ENCODE measurements around the gene IGFBP7. TPM values are rescaled to one million over a fixed set of nuclear protein-coding genes. Genes with fewer than 3 reads are reported as not detected.

IGFBP7 gene
- total RNA-seq, 1 experiment from 2014 or later = 1,275 TPM

- no peak for DNase-seq (ENCODE audit: low read depth)
These were observed 28.2 kb downstream of the IGFBP7 start for GRCh38 chr4:57081651-57082621.

GRCh38 chr4:57080781-57081650 lies 29.2 kb downstream of the IGFBP7 start:
- in situ Hi-C loops (cut with HindIII; ENCODE audit: low pct_unique_long_range_greater_than_20kb, low sequenced_read_pairs) = no loop called here
- peak; percentile 93 for DNase-seq (ENCODE audit: low read depth)

More at GRCh38 chr4:57081651-57082621, 28.2 kb downstream of the IGFBP7 start:
- in situ Hi-C loops (cut with HindIII; ENCODE audit: low pct_unique_long_range_greater_than_20kb, low sequenced_read_pairs) = no loop called here

- peak; percentile 93 for DNase-seq (ENCODE audit: low read depth)
- in situ Hi-C loops (cut with HindIII; ENCODE audit: low pct_unique_long_range_greater_than_20kb, low sequenced_read_pairs) = no loop called here
These were observed 31.3 kb downstream of the IGFBP7 start for GRCh38 chr4:57078685-57079521.

GRCh38 chr4:57077550-57078343 lies 32.4 kb downstream of the IGFBP7 start:
- in situ Hi-C loops (cut with HindIII; ENCODE audit: low pct_unique_long_range_greater_than_20kb, low sequenced_read_pairs) = no loop called here
- DNase-seq (ENCODE audit: low read depth) = peak; percentile 75

- DNase-seq (ENCODE audit: low read depth) = no peak
- in situ Hi-C loops (cut with HindIII; ENCODE audit: low pct_unique_long_range_greater_than_20kb, low sequenced_read_pairs) = no loop called here
These were observed 33.5 kb downstream of the IGFBP7 start for GRCh38 chr4:57076646-57077045.

- in situ Hi-C loops (cut with HindIII; ENCODE audit: low pct_unique_long_range_greater_than_20kb, low sequenced_read_pairs) = no loop called here
These were observed 34.8 kb downstream of the IGFBP7 start for GRCh38 chr4:57075367-57075766.

GRCh38 chr4:57074744-57075143 lies 35.4 kb downstream of the IGFBP7 start:
- peak; percentile 86 for DNase-seq (ENCODE audit: low read depth)
- in situ Hi-C loops (cut with HindIII; ENCODE audit: low pct_unique_long_range_greater_than_20kb, low sequenced_read_pairs) = no loop called here

More at GRCh38 chr4:57075367-57075766, 34.8 kb downstream of the IGFBP7 start:
- peak; percentile 88 for DNase-seq (ENCODE audit: low read depth)

- in situ Hi-C loops (cut with HindIII; ENCODE audit: low pct_unique_long_range_greater_than_20kb, low sequenced_read_pairs) = no loop called here
These were observed 36.6 kb downstream of the IGFBP7 start for GRCh38 chr4:57073559-57073958.

GRCh38 chr4:57071326-57071725 lies 38.9 kb downstream of the IGFBP7 start:
- no peak for DNase-seq (ENCODE audit: low read depth)
- in situ Hi-C loops (cut with HindIII; ENCODE audit: low pct_unique_long_range_greater_than_20kb, low sequenced_read_pairs) = no loop called here

More at GRCh38 chr4:57073559-57073958, 36.6 kb downstream of the IGFBP7 start:
- DNase-seq (ENCODE audit: low read depth) = no peak

GRCh38 chr4:57070461-57070860 lies 39.7 kb downstream of the IGFBP7 start:
- in situ Hi-C loops (cut with HindIII; ENCODE audit: low pct_unique_long_range_greater_than_20kb, low sequenced_read_pairs) = no loop called here
- DNase-seq (ENCODE audit: low read depth) = no peak

GRCh38 chr4:57068237-57068981 lies 41.8 kb downstream of the IGFBP7 start:
- in situ Hi-C loops (cut with HindIII; ENCODE audit: low pct_unique_long_range_greater_than_20kb, low sequenced_read_pairs) = no loop called here
- no peak for DNase-seq (ENCODE audit: low read depth)

GRCh38 chr4:57065730-57066482 lies 44.3 kb downstream of the IGFBP7 start:
- in situ Hi-C loops (cut with HindIII; ENCODE audit: low pct_unique_long_range_greater_than_20kb, low sequenced_read_pairs) = no loop called here
- no peak for DNase-seq (ENCODE audit: low read depth)

GRCh38 chr4:57064811-57065711 lies 45.1 kb downstream of the IGFBP7 start:
- DNase-seq (ENCODE audit: low read depth) = peak; percentile 78

GRCh38 chr4:57064120-57064519 lies 46.1 kb downstream of the IGFBP7 start:
- in situ Hi-C loops (cut with HindIII; ENCODE audit: low pct_unique_long_range_greater_than_20kb, low sequenced_read_pairs) = no loop called here

More at GRCh38 chr4:57064811-57065711, 45.1 kb downstream of the IGFBP7 start:
- in situ Hi-C loops (cut with HindIII; ENCODE audit: low pct_unique_long_range_greater_than_20kb, low sequenced_read_pairs) = no loop called here

GRCh38 chr4:57063518-57063917 lies 46.7 kb downstream of the IGFBP7 start:
- no peak for DNase-seq (ENCODE audit: low read depth)
- in situ Hi-C loops (cut with HindIII; ENCODE audit: low pct_unique_long_range_greater_than_20kb, low sequenced_read_pairs) = no loop called here

More at GRCh38 chr4:57064120-57064519, 46.1 kb downstream of the IGFBP7 start:
- no peak for DNase-seq (ENCODE audit: low read depth)
